ENCODE results near the gene KIAA2012.
"Not testable (repeated sequence)": the region's sequence is repeated elsewhere in the genome, so short reads cannot be mapped to it uniquely, and the experiment has no call there.

Gene KIAA2012

GRCh38 chr2:202208526-202208925, 135.5 kb downstream of the KIAA2012 start:
- no peak for TF ChIP-seq CTCF (IDR thresholded peaks at IDR 0.05; ENCODE audit: extremely low read depth, insufficient read depth, missing control alignments)
- DNase-seq (ENCODE audit: low spot score) = no peak
- in situ Hi-C loops (cut with MboI; ENCODE audit: low pct_unique_long_range_greater_than_20kb, low sequenced_read_pairs, unreplicated experiment) = no loop called here

- in situ Hi-C loops (cut with MboI; ENCODE audit: low pct_unique_long_range_greater_than_20kb, low sequenced_read_pairs, unreplicated experiment) = no loop called here
- no peak for TF ChIP-seq CTCF (IDR thresholded peaks at IDR 0.05; ENCODE audit: extremely low read depth, insufficient read depth, missing control alignments)
- DNase-seq (ENCODE audit: low spot score) = no peak
Observed at GRCh38 chr2:202215179-202215578, 142.1 kb downstream of the KIAA2012 start.

- in situ Hi-C loops (cut with MboI; ENCODE audit: low pct_unique_long_range_greater_than_20kb, low sequenced_read_pairs, unreplicated experiment) = no loop called here
- no peak for TF ChIP-seq CTCF (IDR thresholded peaks at IDR 0.05; ENCODE audit: extremely low read depth, insufficient read depth, missing control alignments)
- no peak for DNase-seq (ENCODE audit: low spot score)
Observed at GRCh38 chr2:202221873-202222272, 148.8 kb downstream of the KIAA2012 start.

- no peak for TF ChIP-seq CTCF (IDR thresholded peaks at IDR 0.05; ENCODE audit: extremely low read depth, insufficient read depth, missing control alignments)
- peak; percentile 40 for DNase-seq (ENCODE audit: low spot score)
- in situ Hi-C loops (cut with MboI; ENCODE audit: low pct_unique_long_range_greater_than_20kb, low sequenced_read_pairs, unreplicated experiment) = no loop called here
Observed at GRCh38 chr2:202237787-202238233, 164.8 kb downstream of the KIAA2012 start.

GRCh38 chr2:202238234-202239197, 165.5 kb downstream of the KIAA2012 start, which contains the start of gene SUMO1:
TSS of gene SUMO1 (minus strand) at chr2:202238597. CDS start at chr2:202238451, 146 bp downstream.
- in situ Hi-C loops (cut with MboI; ENCODE audit: low pct_unique_long_range_greater_than_20kb, low sequenced_read_pairs, unreplicated experiment) = no loop called here
- DNase-seq (ENCODE audit: low spot score) = peak; percentile 91
- TF ChIP-seq CTCF (IDR thresholded peaks at IDR 0.05; ENCODE audit: extremely low read depth, insufficient read depth, missing control alignments) = no peak

- in situ Hi-C loops (cut with MboI; ENCODE audit: low pct_unique_long_range_greater_than_20kb, low sequenced_read_pairs, unreplicated experiment); DNase-seq (ENCODE audit: low spot score): not testable (repeated sequence)
Observed at GRCh38 chr2:202247710-202248109, 174.7 kb downstream of the KIAA2012 start.
